Measurements from ENCODE around the gene ADAMTS14. TPM values are rescaled to one million over a fixed set of nuclear protein-coding genes. Genes with fewer than 3 reads are reported as not detected.
A peak's percentile ranks its signal among the peaks of the same experiment; 100 is the strongest.
"Not testable (repeated sequence)": the region's sequence is repeated elsewhere in the genome, so short reads cannot be mapped to it uniquely, and the experiment has no call there.

Gene ADAMTS14, protein sequence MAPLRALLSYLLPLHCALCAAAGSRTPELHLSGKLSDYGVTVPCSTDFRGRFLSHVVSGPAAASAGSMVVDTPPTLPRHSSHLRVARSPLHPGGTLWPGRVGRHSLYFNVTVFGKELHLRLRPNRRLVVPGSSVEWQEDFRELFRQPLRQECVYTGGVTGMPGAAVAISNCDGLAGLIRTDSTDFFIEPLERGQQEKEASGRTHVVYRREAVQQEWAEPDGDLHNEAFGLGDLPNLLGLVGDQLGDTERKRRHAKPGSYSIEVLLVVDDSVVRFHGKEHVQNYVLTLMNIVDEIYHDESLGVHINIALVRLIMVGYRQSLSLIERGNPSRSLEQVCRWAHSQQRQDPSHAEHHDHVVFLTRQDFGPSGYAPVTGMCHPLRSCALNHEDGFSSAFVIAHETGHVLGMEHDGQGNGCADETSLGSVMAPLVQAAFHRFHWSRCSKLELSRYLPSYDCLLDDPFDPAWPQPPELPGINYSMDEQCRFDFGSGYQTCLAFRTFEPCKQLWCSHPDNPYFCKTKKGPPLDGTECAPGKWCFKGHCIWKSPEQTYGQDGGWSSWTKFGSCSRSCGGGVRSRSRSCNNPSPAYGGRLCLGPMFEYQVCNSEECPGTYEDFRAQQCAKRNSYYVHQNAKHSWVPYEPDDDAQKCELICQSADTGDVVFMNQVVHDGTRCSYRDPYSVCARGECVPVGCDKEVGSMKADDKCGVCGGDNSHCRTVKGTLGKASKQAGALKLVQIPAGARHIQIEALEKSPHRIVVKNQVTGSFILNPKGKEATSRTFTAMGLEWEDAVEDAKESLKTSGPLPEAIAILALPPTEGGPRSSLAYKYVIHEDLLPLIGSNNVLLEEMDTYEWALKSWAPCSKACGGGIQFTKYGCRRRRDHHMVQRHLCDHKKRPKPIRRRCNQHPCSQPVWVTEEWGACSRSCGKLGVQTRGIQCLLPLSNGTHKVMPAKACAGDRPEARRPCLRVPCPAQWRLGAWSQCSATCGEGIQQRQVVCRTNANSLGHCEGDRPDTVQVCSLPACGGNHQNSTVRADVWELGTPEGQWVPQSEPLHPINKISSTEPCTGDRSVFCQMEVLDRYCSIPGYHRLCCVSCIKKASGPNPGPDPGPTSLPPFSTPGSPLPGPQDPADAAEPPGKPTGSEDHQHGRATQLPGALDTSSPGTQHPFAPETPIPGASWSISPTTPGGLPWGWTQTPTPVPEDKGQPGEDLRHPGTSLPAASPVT
- 1 to 10 TPM in 2 of 8 experiments, under 1 TPM in 6; 0.05 to 1.9 (median 0.50) TPM for total RNA-seq

DNA sequence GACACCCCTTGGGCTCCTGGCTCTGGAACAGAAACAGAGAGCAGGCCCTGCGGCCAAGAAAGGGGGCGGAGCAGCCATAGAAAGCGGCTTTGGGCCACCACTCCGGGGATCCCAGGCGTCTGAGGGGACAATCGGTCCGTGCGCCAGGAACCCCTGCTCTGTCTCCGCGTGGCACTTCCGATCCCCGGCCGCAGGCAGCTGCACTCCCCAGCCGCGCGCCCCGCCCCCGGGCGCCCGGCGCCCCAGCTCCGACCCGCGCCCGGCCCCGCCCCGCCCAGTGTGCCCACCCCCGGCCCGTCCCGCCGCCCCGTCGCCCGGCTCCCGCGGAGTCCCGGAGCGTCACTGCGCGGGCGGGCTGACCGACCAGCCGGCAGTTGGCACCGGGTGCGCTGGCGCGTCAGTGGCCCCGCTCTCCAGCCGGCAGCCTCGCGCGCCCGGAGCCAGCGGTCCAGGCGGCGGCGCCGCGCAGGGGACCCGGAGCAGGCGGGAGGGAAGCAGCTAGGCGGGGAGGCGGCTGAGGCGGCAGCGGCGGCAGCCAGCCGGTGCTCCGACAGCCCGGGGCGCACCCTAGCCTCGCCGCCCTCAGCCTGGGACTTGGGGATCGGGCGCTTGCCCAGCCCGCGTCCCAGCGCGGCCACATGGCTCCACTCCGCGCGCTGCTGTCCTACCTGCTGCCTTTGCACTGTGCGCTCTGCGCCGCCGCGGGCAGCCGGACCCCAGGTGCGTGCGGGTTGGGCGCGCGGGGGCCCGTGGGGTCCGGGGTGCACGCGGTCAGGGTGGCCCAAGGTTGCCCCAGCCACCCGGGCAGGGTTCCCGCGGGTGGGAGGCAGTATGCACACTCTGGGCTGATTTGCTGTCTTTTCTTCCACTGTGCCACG lies at the start of gene ADAMTS14:
Gene ADAMTS14, plus strand, starts transcription at position 342 of the 878 bp plus-strand sequence. Its CDS starts 297 bp downstream, at position 639.
- H3K4me1 ChIP-seq (replicated peaks in 1 of 2) = peaks cover 5 to 12% of the 10 kb centered on the region in 2 donors
- H3K4me3 ChIP-seq = peak within 1 kb of the TSS; percentile 29 to 44 (median 38)
- H3K27ac ChIP-seq = no peak within 1 kb of the TSS
- WGBS, 10 experiments = 0 to 7% methylated on average over 1 to 6 of the region's 100 CpGs; no CpG with 5 or more reads in 8 of the 10 experiments
- ATAC-seq (replicated peaks in 6 of 8) = peak; percentile 29 to 81 (median 77)
- in situ Hi-C loops (cut with MboI; ENCODE audit: low pct_unique_long_range_greater_than_20kb in 2 of 9, low sequenced_read_pairs in 9 of 9, unreplicated experiment in 9 of 9) = no loop called here

DNA sequence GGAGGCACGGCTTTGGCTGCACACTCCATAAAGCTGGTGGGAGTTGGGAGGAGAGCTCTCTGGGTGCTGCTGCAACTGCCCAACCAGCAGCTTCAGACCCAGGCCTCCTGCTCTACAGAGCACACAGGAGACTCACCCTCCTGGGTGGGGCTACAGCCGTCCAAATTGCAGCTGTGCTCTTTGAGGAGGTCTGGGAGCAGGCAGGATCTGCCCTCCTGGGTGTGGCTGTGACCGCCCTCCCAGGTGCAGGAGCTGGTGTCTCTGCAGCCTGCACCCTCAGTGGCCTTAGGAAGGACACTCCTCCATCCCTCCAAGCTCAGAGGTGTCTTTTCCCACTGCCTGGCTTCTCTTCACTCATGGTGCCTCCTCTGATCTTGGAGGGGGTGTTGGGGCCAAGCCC lies 49.8 kb upstream of the ADAMTS14 start:
- H3K4me1 ChIP-seq (replicated peaks in 1 of 2) = no peaks in the 10 kb centered on the region
- WGBS, 10 experiments = 40 to 100% (median 80%) methylated on average over 1 of the region's 3 CpGs; no CpG with 5 or more reads in 6 of the 10 experiments
- H3K4me3 ChIP-seq = no peak overlapping the region
- no peak overlapping the region for H3K27ac ChIP-seq
- in situ Hi-C loops (cut with MboI; ENCODE audit: low pct_unique_long_range_greater_than_20kb in 2 of 9, low sequenced_read_pairs in 9 of 9, unreplicated experiment in 9 of 9) = loop anchor here in 1 of 9 experiments (25.0 kb wide), 1 partner anchor 240 kb away; no protein-coding TSS in a partner anchor
- peak in 2 of 8 experiments; percentile 24 to 88 for ATAC-seq (replicated peaks in 6 of 8)

DNA sequence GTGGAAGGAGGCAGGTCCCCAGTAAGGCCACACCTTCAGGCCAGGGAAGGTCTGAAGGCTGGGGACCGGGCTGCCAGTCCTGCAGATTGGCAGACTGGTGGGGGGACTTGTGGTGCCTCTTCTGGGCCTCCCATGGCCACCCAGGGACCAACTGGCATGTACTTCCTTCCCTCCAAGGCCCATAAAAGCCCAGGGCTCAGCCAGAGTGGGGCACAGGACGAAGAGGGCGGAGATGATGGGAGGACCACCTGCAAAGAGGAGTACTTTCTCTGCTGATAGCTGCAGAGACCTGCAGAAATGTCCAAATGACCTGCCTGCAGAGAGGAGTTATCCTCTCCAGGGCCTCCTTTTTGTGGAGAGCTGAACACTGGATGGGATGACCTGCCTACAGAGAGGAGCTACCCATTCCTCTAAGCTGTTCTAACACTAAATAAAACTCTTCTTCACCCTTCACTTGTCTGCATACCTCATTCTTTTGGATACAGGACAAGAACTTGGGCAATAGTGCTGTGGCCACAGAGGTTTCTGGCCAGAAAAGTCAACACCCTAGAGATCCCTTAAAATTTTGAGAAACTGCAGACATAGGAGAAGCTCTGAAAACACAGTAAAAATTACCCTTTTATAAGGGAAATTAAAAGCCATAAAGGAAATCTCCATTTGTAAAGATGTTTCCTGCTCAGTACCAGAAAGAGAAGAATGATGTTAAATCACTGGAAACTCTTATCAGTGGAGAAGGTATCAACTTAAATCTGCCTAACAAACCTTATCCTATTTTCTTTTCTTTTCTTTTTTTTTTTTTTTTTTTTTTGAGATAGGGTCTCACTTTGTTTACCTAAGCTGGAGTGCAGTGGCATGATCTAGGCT lies 49.1 kb upstream of the ADAMTS14 start:
- no peaks in the 10 kb centered on the region for H3K4me1 ChIP-seq (replicated peaks in 1 of 2)
- no peak overlapping the region for H3K4me3 ChIP-seq
- no peak for ATAC-seq (replicated peaks in 6 of 8)
- no peak overlapping the region for H3K27ac ChIP-seq
- 60 to 80% (median 80%) methylated on average over 1 of the region's 3 CpGs; no CpG with 5 or more reads in 7 of the 10 experiments for WGBS, 10 experiments
- in situ Hi-C loops (cut with MboI; ENCODE audit: low pct_unique_long_range_greater_than_20kb in 2 of 9, low sequenced_read_pairs in 9 of 9, unreplicated experiment in 9 of 9) = loop anchor here in 1 of 9 experiments (25.0 kb wide), 1 partner anchor 239 kb away; no protein-coding TSS in a partner anchor

DNA sequence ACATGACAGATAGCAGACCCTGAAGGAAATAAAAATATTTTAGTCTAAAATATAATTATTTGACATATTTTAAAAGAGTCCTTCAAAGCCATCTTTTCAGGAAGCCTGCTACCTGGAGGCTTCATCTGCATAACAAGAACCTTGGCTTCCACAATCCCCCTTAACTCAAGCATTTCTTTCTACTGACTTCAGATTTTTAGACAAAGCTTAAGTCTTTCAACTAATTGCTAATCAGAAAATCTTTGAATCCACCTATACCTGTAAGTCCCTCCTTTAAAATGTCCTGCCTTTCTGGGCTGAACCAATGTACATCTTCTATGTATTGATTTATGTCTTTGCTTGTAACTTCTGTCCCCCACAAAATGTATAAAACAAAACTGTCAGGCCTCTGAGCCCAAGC lies 46.2 kb upstream of the ADAMTS14 start:
- Histone ChIP-seq H3K4me3 (no peak overlapping the region), H3K4me1 (replicated peaks in 1 of 2) (no peaks in the 10 kb centered on the region), H3K27ac (no peak overlapping the region)
- in situ Hi-C loops (cut with MboI; ENCODE audit: low pct_unique_long_range_greater_than_20kb in 2 of 9, low sequenced_read_pairs in 9 of 9, unreplicated experiment in 9 of 9) = no loop called here
- no peak for ATAC-seq (replicated peaks in 6 of 8)

DNA sequence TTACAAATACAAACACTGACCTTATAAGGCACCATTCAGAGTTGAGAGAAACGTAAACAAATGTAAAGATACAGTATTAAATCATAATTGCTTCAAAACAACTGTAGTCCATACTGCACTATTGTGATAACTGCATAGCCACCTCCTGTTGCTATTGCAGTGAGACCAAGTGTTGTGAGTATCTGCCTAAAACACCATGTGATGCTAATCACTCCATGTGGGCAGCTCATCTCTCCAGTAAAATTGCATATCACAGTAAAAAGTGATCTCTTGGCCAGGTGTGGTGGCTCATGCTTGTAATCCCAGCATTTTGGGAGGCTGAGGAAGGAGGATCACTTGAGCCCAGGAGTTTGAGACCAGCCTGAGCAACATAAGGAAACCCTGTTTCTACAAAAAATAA lies 43.0 kb upstream of the ADAMTS14 start:
- WGBS, 10 experiments = 0 to 91% (median 50%) methylated on average over 1 of the region's 1 CpG; no CpG with 5 or more reads in 1 of the 10 experiments
- ATAC-seq (replicated peaks in 6 of 8) = no peak
- H3K4me3 ChIP-seq = no peak overlapping the region
- in situ Hi-C loops (cut with MboI; ENCODE audit: low pct_unique_long_range_greater_than_20kb in 2 of 9, low sequenced_read_pairs in 9 of 9, unreplicated experiment in 9 of 9) = no loop called here
- peaks cover 8 to 14% of the 10 kb centered on the region in 2 donors for H3K4me1 ChIP-seq (replicated peaks in 1 of 2)
- H3K27ac ChIP-seq = no peak overlapping the region

DNA sequence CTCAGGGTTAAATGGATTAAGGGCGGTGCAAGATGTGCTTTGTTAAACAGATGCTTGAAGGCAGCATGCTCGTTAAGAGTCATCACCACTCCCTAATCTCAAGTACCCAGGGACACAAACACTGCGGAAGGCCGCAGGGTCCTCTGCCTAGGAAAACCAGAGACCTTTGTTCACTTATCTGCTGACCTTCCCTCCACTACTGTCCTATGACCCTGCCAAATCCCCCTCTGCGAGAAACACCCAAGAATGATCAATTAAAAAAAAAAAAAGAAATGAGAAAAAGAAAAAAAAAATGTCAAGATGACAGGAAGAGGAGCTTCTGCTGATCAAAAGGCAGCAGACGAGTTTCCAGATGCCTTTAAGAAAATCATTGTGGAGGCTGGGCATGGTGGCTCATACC lies 40.6 kb upstream of the ADAMTS14 start:
- ATAC-seq (replicated peaks in 6 of 8); H3K27ac ChIP-seq; H3K4me3 ChIP-seq; in situ Hi-C loops (cut with MboI; ENCODE audit: low pct_unique_long_range_greater_than_20kb in 2 of 9, low sequenced_read_pairs in 9 of 9, unreplicated experiment in 9 of 9): not testable (repeated sequence)
- 0 to 100% (median 60%) methylated on average over 1 to 2 of the region's 6 CpGs; no CpG with 5 or more reads in 5 of the 10 experiments for WGBS, 10 experiments
- H3K4me1 ChIP-seq (replicated peaks in 1 of 2) = peaks cover 8 to 14% of the 10 kb centered on the region in 2 donors

DNA sequence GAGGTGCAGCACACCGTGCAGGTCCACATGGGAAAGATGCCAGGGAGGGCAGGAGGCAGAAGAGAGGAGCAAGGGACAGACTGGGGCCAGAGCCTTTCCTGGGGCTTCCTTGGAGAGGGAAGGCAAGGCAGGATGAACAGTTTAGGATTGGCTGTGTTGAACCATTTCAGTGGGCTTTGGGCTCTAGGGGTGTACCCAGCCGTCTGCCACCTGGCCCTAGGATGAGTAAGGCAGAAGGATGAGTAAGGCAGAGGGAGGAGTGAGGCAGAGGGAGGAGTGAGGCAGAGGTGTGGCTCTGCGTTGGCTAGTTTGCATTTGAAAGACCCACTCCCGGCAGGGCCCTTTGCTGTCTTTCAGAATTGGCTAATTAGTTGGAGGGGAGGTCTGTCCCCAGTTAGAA lies 38.3 kb upstream of the ADAMTS14 start:
- in situ Hi-C loops (cut with MboI; ENCODE audit: low pct_unique_long_range_greater_than_20kb in 2 of 9, low sequenced_read_pairs in 9 of 9, unreplicated experiment in 9 of 9) = no loop called here
- H3K27ac ChIP-seq = no peak overlapping the region
- WGBS, 10 experiments = 0% methylated on average over 1 to 2 of the region's 4 CpGs; no CpG with 5 or more reads in 8 of the 10 experiments
- no peak overlapping the region for H3K4me3 ChIP-seq
- peak; percentile 49 to 99 (median 92) for ATAC-seq (replicated peaks in 6 of 8)
- H3K4me1 ChIP-seq (replicated peaks in 1 of 2) = peaks cover 8 to 14% of the 10 kb centered on the region in 2 donors

DNA sequence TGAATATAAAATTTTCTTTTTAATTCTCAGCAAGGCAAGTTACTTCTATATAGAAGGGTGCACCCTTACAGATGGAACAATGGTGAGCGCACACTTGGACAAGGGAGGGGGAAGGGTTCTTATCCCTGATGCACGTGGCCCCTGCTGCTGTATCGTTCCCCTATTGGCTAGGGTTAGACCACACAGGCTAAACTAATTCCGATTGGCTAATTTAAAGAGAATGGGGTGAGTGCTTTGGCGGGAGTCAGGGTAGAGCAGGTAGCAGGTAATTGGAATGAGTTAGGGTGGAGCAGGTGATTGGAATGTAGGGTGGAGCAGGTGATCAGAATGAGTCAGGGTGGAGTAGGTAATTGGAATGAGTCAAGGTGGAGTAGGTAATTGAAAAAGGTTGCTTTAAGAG lies 37.8 kb upstream of the ADAMTS14 start:
- WGBS, 10 experiments = 17 to 100% (median 84%) methylated on average over 1 to 5 of the region's 5 CpGs; no CpG with 5 or more reads in 1 of the 10 experiments
- H3K4me3 ChIP-seq; in situ Hi-C loops (cut with MboI; ENCODE audit: low pct_unique_long_range_greater_than_20kb in 2 of 9, low sequenced_read_pairs in 9 of 9, unreplicated experiment in 9 of 9): not testable (repeated sequence)

DNA sequence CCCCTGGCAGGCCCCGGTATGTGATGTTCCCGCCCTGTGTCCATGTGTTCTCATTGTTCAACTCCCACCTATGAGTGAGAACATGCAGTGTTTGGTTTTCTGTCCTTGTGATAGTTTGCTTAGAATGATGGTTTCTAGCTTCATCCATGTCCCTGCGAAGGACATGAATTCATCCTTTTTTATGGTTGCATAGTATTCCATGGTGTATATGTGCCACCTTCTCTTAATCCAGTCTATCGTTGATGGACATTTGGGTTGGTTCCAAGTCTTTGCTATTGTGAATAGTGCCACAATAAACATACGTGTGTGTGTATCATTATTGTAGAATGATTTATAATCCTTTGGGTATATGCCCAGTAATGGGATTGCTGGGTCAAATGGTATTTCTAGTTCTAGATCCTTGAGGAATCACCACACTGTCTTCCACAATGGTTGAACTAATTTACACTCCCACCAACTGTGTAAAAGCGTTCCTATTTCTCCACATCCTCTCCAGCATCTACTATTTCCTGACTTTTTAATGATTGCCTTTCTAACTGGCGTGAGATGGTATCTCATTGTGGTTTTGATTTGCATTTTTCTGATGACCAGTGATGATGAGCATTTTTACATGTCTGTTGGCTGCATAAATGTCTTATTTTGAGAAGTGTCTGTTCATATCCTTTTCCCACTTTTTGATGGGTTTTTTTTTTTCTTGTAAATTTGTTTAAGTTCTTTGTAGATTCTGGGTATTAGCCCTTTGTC lies 32.5 kb upstream of the ADAMTS14 start:
- WGBS, 10 experiments = 0 to 100% (median 80%) methylated on average over 1 to 4 of the region's 7 CpGs; no CpG with 5 or more reads in 3 of the 10 experiments
- H3K27ac ChIP-seq; in situ Hi-C loops (cut with MboI; ENCODE audit: low pct_unique_long_range_greater_than_20kb in 2 of 9, low sequenced_read_pairs in 9 of 9, unreplicated experiment in 9 of 9); H3K4me1 ChIP-seq (replicated peaks in 1 of 2); H3K4me3 ChIP-seq; ATAC-seq (replicated peaks in 6 of 8): not testable (repeated sequence)

More for the DNA sequence above, 37.8 kb upstream of the ADAMTS14 start:
- peak in 3 of 8 experiments; percentile 55 to 62 (median 58) for ATAC-seq (replicated peaks in 6 of 8)
- H3K27ac ChIP-seq = not testable (repeated sequence)
- peaks cover 8 to 14% of the 10 kb centered on the region in 2 donors for H3K4me1 ChIP-seq (replicated peaks in 1 of 2)

DNA sequence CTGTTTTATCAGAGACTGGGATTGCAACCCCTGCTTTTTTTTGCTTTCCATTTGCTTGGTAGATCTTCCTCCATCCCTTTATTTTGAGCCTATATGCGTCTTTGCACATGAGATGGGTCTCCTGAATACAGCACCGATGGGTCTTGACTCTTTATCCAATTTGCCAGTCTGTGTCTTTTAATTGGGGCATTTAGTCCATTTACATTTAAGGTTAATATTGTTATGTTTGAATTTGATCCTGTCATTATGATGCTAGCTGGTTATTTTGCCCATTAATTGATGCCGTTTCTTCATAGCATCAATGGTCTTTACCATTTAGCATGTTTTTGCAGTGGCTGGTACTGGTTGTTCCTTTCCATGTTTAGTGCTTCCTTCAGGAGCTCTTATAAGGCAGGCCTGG lies 29.0 kb upstream of the ADAMTS14 start:
- in situ Hi-C loops (cut with MboI; ENCODE audit: low pct_unique_long_range_greater_than_20kb in 2 of 9, low sequenced_read_pairs in 9 of 9, unreplicated experiment in 9 of 9); ATAC-seq (replicated peaks in 6 of 8); H3K27ac ChIP-seq; H3K4me3 ChIP-seq: not testable (repeated sequence)
- H3K4me1 ChIP-seq (replicated peaks in 1 of 2) = peaks cover 0 to 11% of the 10 kb centered on the region in 2 donors
- 60% methylated on average over 2 of the region's 3 CpGs; no CpG with 5 or more reads in 9 of the 10 experiments for WGBS, 10 experiments
